H9 (cell line): Measurements from ENCODE around the gene MTMR6. TPM values are rescaled to one million over a fixed set of nuclear protein-coding genes. Genes with fewer than 3 reads are reported as not detected.
A peak's percentile ranks its signal among the peaks of the same experiment; 100 is the strongest.

Experiments
- DNase-seq: peaks from one replicate; pipeline ENCODE4 v3.0.0-alpha.2; 2017
- H2AFZ ChIP-seq: one replicate; pipeline ENCODE4 v1.6.1; 2013; ENCODE audit warnings: mild to moderate bottlenecking, low read length, control low read depth, moderate library complexity
- H2AK5ac ChIP-seq: 2 replicates; pipeline ENCODE4 v1.6.1; 2013; ENCODE audit warnings: low read length, control low read depth, mixed read lengths; ENCODE audit not compliant: insufficient read length
- H2BK120ac ChIP-seq: one replicate; pipeline ENCODE4 v1.6.1; 2013; ENCODE audit warnings: low read depth, mild to moderate bottlenecking, low read length, control low read depth, inconsistent platforms; ENCODE audit not compliant: poor library complexity, severe bottlenecking
- H2BK12ac ChIP-seq: 2 replicates; pipeline ENCODE4 v1.6.1; 2013; ENCODE audit warnings: low read length, control low read depth, mixed read lengths, low read depth; ENCODE audit not compliant: insufficient read length
- H2BK15ac ChIP-seq: 2 replicates; pipeline ENCODE4 v1.6.1; 2013; ENCODE audit warnings: low read depth, low read length, control low read depth
- H2BK20ac ChIP-seq: one replicate; pipeline ENCODE4 v1.6.1; 2013; ENCODE audit warnings: low read depth, mild to moderate bottlenecking, low read length, control low read depth, inconsistent platforms; ENCODE audit not compliant: poor library complexity, severe bottlenecking
- H2BK5ac ChIP-seq: 2 replicates; pipeline ENCODE4 v1.6.1; 2013; ENCODE audit warnings: low read length, control low read depth, mixed read lengths; ENCODE audit not compliant: insufficient read length
- H3K14ac ChIP-seq: 2 replicates; pipeline ENCODE4 v1.6.1; 2013; ENCODE audit warnings: low read length, control low read depth; ENCODE audit not compliant: insufficient read depth
- H3K18ac ChIP-seq: 2 replicates; pipeline ENCODE4 v1.6.1; 2013; ENCODE audit warnings: low read depth, mild to moderate bottlenecking, mixed read lengths, low read length, control low read depth; ENCODE audit not compliant: insufficient read length
- H3K23ac ChIP-seq: 2 replicates; pipeline ENCODE4 v1.6.1; 2013; ENCODE audit warnings: low read length, control low read depth, mixed read lengths, low read depth; ENCODE audit not compliant: insufficient read length
- H3K23me2 ChIP-seq: 2 replicates; pipeline ENCODE4 v1.6.1; 2013; ENCODE audit warnings: low read depth, mild to moderate bottlenecking, mixed read lengths, low read length, control low read depth; ENCODE audit not compliant: insufficient read length, poor library complexity, severe bottlenecking
- H3K27ac ChIP-seq: 2 replicates; pipeline ENCODE4 v1.5.1; 2013; ENCODE audit warnings: low read length, control low read depth, mixed read lengths, low read depth; ENCODE audit not compliant: insufficient read length
- H3K27me3 ChIP-seq: 2 replicates; pipeline ENCODE4 v1.6.1; 2013; ENCODE audit warnings: low read length, control low read depth, inconsistent platforms; ENCODE audit not compliant: insufficient read depth
- H3K4ac ChIP-seq: 2 replicates; pipeline ENCODE4 v1.6.1; 2013; ENCODE audit warnings: low read depth, mild to moderate bottlenecking, control low read depth, inconsistent platforms, low read length, moderate library complexity
- H3K4me1 ChIP-seq: 2 replicates; pipeline ENCODE4 v1.6.1; 2013; ENCODE audit warnings: low read length, control low read depth, inconsistent platforms; ENCODE audit not compliant: insufficient read depth
- H3K4me2 ChIP-seq: 2 replicates; pipeline ENCODE4 v1.6.1; 2013; ENCODE audit warnings: low read length, control low read depth, mixed read lengths; ENCODE audit not compliant: insufficient read length, insufficient read depth
- H3K56ac ChIP-seq: 2 replicates; pipeline ENCODE4 v1.6.1; 2013; ENCODE audit warnings: low read depth, mild to moderate bottlenecking, mixed read lengths, low read length, control low read depth; ENCODE audit not compliant: insufficient read length
- H3K79me1 ChIP-seq: 2 replicates; pipeline ENCODE4 v1.6.1; 2013; ENCODE audit warnings: low read depth, mild to moderate bottlenecking, moderate library complexity, low read length, control low read depth, inconsistent platforms; ENCODE audit not compliant: insufficient read depth, poor library complexity, severe bottlenecking
- H3K79me2 ChIP-seq: 2 replicates; pipeline ENCODE4 v1.6.1; 2013; ENCODE audit warnings: low read length, control low read depth, inconsistent platforms; ENCODE audit not compliant: insufficient read depth
- H3K9ac ChIP-seq: 2 replicates; pipeline ENCODE4 v1.6.1; 2013; ENCODE audit warnings: low read length, control low read depth, mixed read lengths; ENCODE audit not compliant: insufficient read length; ENCODE audit errors: extremely low read depth
- H3K9me3 ChIP-seq: one replicate; pipeline ENCODE4 v1.6.1; 2013; ENCODE audit warnings: low read depth, low read length, inconsistent platforms; ENCODE audit not compliant: control insufficient read depth
- H3T11ph ChIP-seq: one replicate; pipeline ENCODE4 v1.6.1; 2013; ENCODE audit warnings: mild to moderate bottlenecking, low read length, control low read depth, inconsistent platforms
- H4K20me1 ChIP-seq: one replicate; pipeline ENCODE4 v1.6.1; 2013; ENCODE audit not compliant: control insufficient read depth, insufficient read length, insufficient read depth
- H4K5ac ChIP-seq: 2 replicates; pipeline ENCODE4 v1.6.1; 2013; ENCODE audit warnings: low read depth, mild to moderate bottlenecking, mixed read lengths, low read length, control low read depth; ENCODE audit not compliant: insufficient read length
- H4K8ac ChIP-seq: replicated peaks from 2 replicates; pipeline ENCODE4 v1.6.1; 2013; ENCODE audit warnings: low read length, control low read depth, mixed read lengths, low read depth; ENCODE audit not compliant: insufficient read length
- H4K91ac ChIP-seq: 2 replicates; pipeline ENCODE4 v1.6.1; 2013; ENCODE audit warnings: low read depth, mild to moderate bottlenecking, moderate library complexity, mixed read lengths, low read length, control low read depth; ENCODE audit not compliant: insufficient read length
- H3K27ac Mint-ChIP-seq, 3 experiments: 2 replicates in 2 of 3; 3 replicates in 1 of 3; pipeline ENCODE4 v1.8.0; 2020 to 2021; ENCODE audit warnings: mixed read lengths in 3 of 3, mild to moderate bottlenecking in 1 of 3, moderate library complexity in 1 of 3
- H3K27me3 Mint-ChIP-seq: 2 replicates; pipeline ENCODE4 v1.8.0; 2021; ENCODE audit warnings: low read depth, mild to moderate bottlenecking, moderate library complexity, mixed read lengths
- H3K36me3 Mint-ChIP-seq, 3 experiments: 2 replicates in 2 of 3; 3 replicates in 1 of 3; pipeline ENCODE4 v1.8.0; 2020 to 2021; ENCODE audit warnings: low read depth in 3 of 3, mixed read lengths in 3 of 3; ENCODE audit not compliant: insufficient read depth in 1 of 3
- H3K4me1 Mint-ChIP-seq, 2 experiments: 2 replicates each; pipeline ENCODE4 v1.8.0; 2020; ENCODE audit warnings: mixed read lengths in 2 of 2
- H3K4me3 Mint-ChIP-seq, 2 experiments: 2 replicates in 1 of 2; 3 replicates in 1 of 2; pipeline ENCODE4 v1.8.0; 2020 to 2021; ENCODE audit warnings: mild to moderate bottlenecking in 2 of 2, mixed read lengths in 2 of 2, moderate library complexity in 1 of 2
- H3K9me3 Mint-ChIP-seq, 2 experiments: 2 replicates in 1 of 2; 3 replicates in 1 of 2; pipeline ENCODE4 v1.8.0; 2020; ENCODE audit warnings: mild to moderate bottlenecking in 2 of 2, mixed read lengths in 2 of 2, moderate library complexity in 1 of 2
- CTCF ChIP-seq: fragments of 200-600 bp; sonication (generic); conservative IDR thresholded peaks from 3 replicates; pipeline ENCODE4 v1.8.0; 2021; ENCODE audit warnings: antibody characterized with exemption, mild to moderate bottlenecking
- WGBS: extraction: QIAGEN DNeasy Blood & Tissue Kit; methylation state at CpG from one replicate; pipeline ENCODE4 v1.1.7; 2013; ENCODE audit warnings: missing lambda C conversion rate, low lambda C conversion rate, mixed read lengths; ENCODE audit not compliant: insufficient read length; ENCODE audit errors: extremely low coverage; 5-methylcytosine and 5-hydroxymethylcytosine counted together
- total RNA-seq: library from RNA; stranded (reverse); gene quantifications from 2 replicates; pipeline ENCODE4 v1.2.1, GENCODE V29; 2021

Gene MTMR6
- total RNA-seq, 1 experiment from 2014 or later = 7.0 TPM

DNA sequence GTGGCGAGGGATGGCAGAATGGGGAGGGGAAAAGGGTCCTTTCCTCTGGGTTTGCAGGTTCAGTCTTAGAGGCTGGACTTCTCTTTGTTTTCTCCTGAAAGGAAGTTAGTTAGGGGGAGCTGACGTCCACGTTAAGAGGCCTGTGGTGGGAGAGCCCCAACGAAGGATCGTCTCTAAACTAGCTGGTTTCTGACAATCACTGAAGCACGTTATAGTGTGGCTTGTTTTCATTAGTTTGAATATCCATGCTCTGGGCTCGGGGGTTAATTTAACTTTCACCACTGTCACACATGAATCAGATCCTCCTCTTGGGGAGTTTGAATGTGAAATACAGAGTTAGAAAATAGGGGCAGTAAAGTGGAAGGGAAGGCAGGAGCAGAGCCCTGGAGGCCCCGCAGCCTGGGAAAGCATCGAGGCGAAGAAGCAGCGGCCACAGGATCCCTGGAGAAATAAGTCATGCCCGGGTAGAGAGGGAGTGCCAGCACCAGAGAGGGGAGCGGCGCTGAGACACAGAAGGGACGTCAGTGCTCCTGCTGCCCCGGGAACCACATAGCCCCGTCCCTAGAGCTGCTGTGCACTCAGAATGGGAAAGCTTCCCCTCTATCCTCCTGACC lies 84.1 kb downstream of the MTMR6 start:
- no peak overlapping the region for H4K8ac ChIP-seq
- H3K4me2 ChIP-seq = no peak overlapping the region
- no peaks in the 10 kb centered on the region for H4K20me1 ChIP-seq
- no peak overlapping the region for H3K18ac ChIP-seq
- no peak overlapping the region for H4K5ac ChIP-seq
- DNase-seq = no peak
- H2AFZ ChIP-seq = no peak overlapping the region
- H3K4ac ChIP-seq = no peak overlapping the region
- no peak overlapping the region; the same call in 1 of the 2 replicates for H3K14ac ChIP-seq
- no peak for TF ChIP-seq CTCF
- no peaks in the 10 kb centered on the region for H3K23me2 ChIP-seq
- H3K23ac ChIP-seq = no peak overlapping the region
- peaks cover 8 to 13% of the 10 kb centered on the region in 2 experiments for H3K4me1 Mint-ChIP-seq
- H3K79me2 ChIP-seq = no peaks in the 10 kb centered on the region
- no peaks in the 10 kb centered on the region for H3K27me3 ChIP-seq
- H3K27ac ChIP-seq = no peak overlapping the region
- no peak overlapping the region for H3T11ph ChIP-seq
- H2BK5ac ChIP-seq = no peak overlapping the region
- H2BK120ac ChIP-seq = no peak overlapping the region
- peaks cover 4% of the 10 kb centered on the region for H3K27me3 Mint-ChIP-seq
- H3K4me1 ChIP-seq = no peaks in the 10 kb centered on the region
- no peak overlapping the region for H4K91ac ChIP-seq
- H3K36me3 Mint-ChIP-seq = peaks cover 0 to 2% (median 0%) of the 10 kb centered on the region in 3 experiments; a peak in 1 of 7 replicates
- H3K27ac Mint-ChIP-seq = peak overlapping the region in 1 of 3 experiments; percentile 63; a peak in 2 of 7 replicates
- H2AK5ac ChIP-seq = no peak overlapping the region
- no peaks in the 10 kb centered on the region for H3K79me1 ChIP-seq
- no peaks in the 10 kb centered on the region for H3K9me3 Mint-ChIP-seq
- no peak overlapping the region for H3K4me3 Mint-ChIP-seq
- H3K9ac ChIP-seq = no peak overlapping the region
- H2BK15ac ChIP-seq = no peak overlapping the region
- WGBS = no CpG with 5 or more reads among the region's 17 CpGs
- H2BK12ac ChIP-seq = no peak overlapping the region
- no peaks in the 10 kb centered on the region for H3K9me3 ChIP-seq
- H3K56ac ChIP-seq = no peak overlapping the region
- no peak overlapping the region for H2BK20ac ChIP-seq
